ENCODE results near the gene PNMT. TPM values are rescaled to one million over a fixed set of nuclear protein-coding genes. Genes with fewer than 3 reads are reported as not detected.
"Not testable (repeated sequence)": the region's sequence is repeated elsewhere in the genome, so short reads cannot be mapped to it uniquely, and the experiment has no call there.

PNMT gene
- total RNA-seq, 4 donors from 2014 or later = 1.4 to 28.1 (median 1.8) TPM

GRCh38 chr17:39709998-39710964 is 42.0 kb downstream of the PNMT start:
- Histone ChIP-seq H3K36me3 (peaks cover 0 to 80% (median 0%) of the 10 kb centered on the region in 3 donors), H3K4me1 (peaks cover 0 to 32% (median 2%) of the 10 kb centered on the region in 4 donors), H3K27me3 (no peaks in the 10 kb centered on the region), H3K27ac (no peak overlapping the region), H3K9me3 (no peaks in the 10 kb centered on the region), H3K4me3 (no peak overlapping the region)
- DNase-seq = no peak
- TF ChIP-seq CTCF (IDR thresholded peaks at IDR 0.05) = no peak

GRCh38 chr17:39711071-39711470 is 42.8 kb downstream of the PNMT start:
- not testable (repeated sequence) for H3K4me3 ChIP-seq, DNase-seq, H3K27me3 ChIP-seq, H3K27ac ChIP-seq, H3K9me3 ChIP-seq
- H3K36me3 ChIP-seq = peaks cover 0 to 88% (median 0%) of the 10 kb centered on the region in 3 donors
- H3K4me1 ChIP-seq = peaks cover 0 to 26% (median 1%) of the 10 kb centered on the region in 4 donors

GRCh38 chr17:39711851-39712250 is 43.6 kb downstream of the PNMT start:
- Histone ChIP-seq H3K9me3 (no peaks in the 10 kb centered on the region), H3K27me3 (no peaks in the 10 kb centered on the region), H3K4me3 (no peak overlapping the region), H3K4me1 (peaks cover 0 to 26% (median under 1%) of the 10 kb centered on the region in 4 donors), H3K27ac (no peak overlapping the region), H3K36me3 (peaks cover 0 to 96% (median 0%) of the 10 kb centered on the region in 3 donors)
- TF ChIP-seq CTCF (IDR thresholded peaks at IDR 0.05) (no peak), POLR2A (IDR thresholded peaks at IDR 0.05) (no peak)
- no peak for DNase-seq

- DNase-seq = no peak
- no peaks in the 10 kb centered on the region for H3K9me3 ChIP-seq
- H3K27me3 ChIP-seq = no peaks in the 10 kb centered on the region
- H3K4me3 ChIP-seq = no peak overlapping the region
- peaks cover 0 to 12% (median 0%) of the 10 kb centered on the region in 4 donors for H3K4me1 ChIP-seq
- no peak overlapping the region for H3K27ac ChIP-seq
- TF ChIP-seq POLR2A (IDR thresholded peaks at IDR 0.05) (no peak), CTCF (IDR thresholded peaks at IDR 0.05) (no peak)
- H3K36me3 ChIP-seq = peaks cover 0 to 98% (median 0%) of the 10 kb centered on the region in 3 donors
Observed at GRCh38 chr17:39714234-39714633, 46.0 kb downstream of the PNMT start.

- no peak for TF ChIP-seq POLR2A (IDR thresholded peaks at IDR 0.05)
- TF ChIP-seq CTCF (IDR thresholded peaks at IDR 0.05) = no peak
- peaks cover 0 to 97% (median 0%) of the 10 kb centered on the region in 3 donors for H3K36me3 ChIP-seq
- H3K9me3 ChIP-seq = no peaks in the 10 kb centered on the region
- DNase-seq = no peak
- H3K4me1 ChIP-seq = peaks cover 0 to 12% (median 0%) of the 10 kb centered on the region in 4 donors
- H3K27ac ChIP-seq = peak overlapping the region in 1 of 4 donors; percentile 72
- no peaks in the 10 kb centered on the region for H3K27me3 ChIP-seq
- no peak overlapping the region for H3K4me3 ChIP-seq
Observed at GRCh38 chr17:39715375-39716072, 47.3 kb downstream of the PNMT start.
